Gastroesophageal sphincter (tissue), 4 donors: ENCODE results near the gene ZNF77. TPM values are rescaled to one million over a fixed set of nuclear protein-coding genes. Genes with fewer than 3 reads are reported as not detected.

Experiments
- ATAC-seq: fragments of 150-250 bp; one replicate; pipeline ENCODE4 v1.9.1; 2016; ENCODE audit warnings: mild to moderate bottlenecking, moderate library complexity
- H3K27ac ChIP-seq, 4 donors: fragments of 200-600 bp; sonication (generic) in 3 of 4; 1 replicate in 3 of 4; 2 replicates in 1 of 4; pipeline ENCODE4 v1.5.1; 2016 to 2019
- H3K27me3 ChIP-seq: fragments of 200-600 bp; sonication (generic); one replicate; pipeline ENCODE4 v1.5.1; 2019
- H3K36me3 ChIP-seq, 2 donors: fragments of 200-600 bp; sonication (generic); one replicate each; pipeline ENCODE4 v1.5.1; 2019; ENCODE audit warnings: control low read depth in 1 of 2
- H3K4me1 ChIP-seq, 3 donors: fragments of 200-600 bp; sonication (generic); 1 replicate in 2 of 3; 2 replicates in 1 of 3; pipeline ENCODE4 v1.5.1; 2016 to 2019; ENCODE audit warnings: control low read depth in 2 of 3
- H3K4me3 ChIP-seq, 2 donors: fragments of 200-600 bp; sonication (generic); one replicate each; pipeline ENCODE4 v1.5.1; 2019; ENCODE audit warnings: mild to moderate bottlenecking in 1 of 2, moderate library complexity in 1 of 2
- H3K9me3 ChIP-seq, 3 donors: fragments of 200-600 bp; sonication (generic); one replicate each; pipeline ENCODE4 v1.5.1; 2017 to 2019; ENCODE audit warnings: control low read depth in 2 of 3
- EP300 ChIP-seq: sonication (generic); formaldehyde crosslinking; IDR thresholded peaks from one replicate; pipeline ENCODE4 v1.6.1; 2017; ENCODE audit warnings: antibody characterized with exemption, mild to moderate bottlenecking
- POLR2A ChIP-seq, 2 donors: fragments of 450-650 bp; IDR thresholded peaks; one replicate each; pipeline ENCODE4 v1.6.1; 2017; ENCODE audit warnings: antibody characterized with exemption in 2 of 2, mild to moderate bottlenecking in 2 of 2, moderate library complexity in 1 of 2
- POLR2AphosphoS5 ChIP-seq: sonication (generic); formaldehyde crosslinking; IDR thresholded peaks from one replicate; pipeline ENCODE4 v1.6.1; 2017; ENCODE audit warnings: antibody characterized with exemption
- WGBS, 2 donors: methylation state at CpG; one replicate each; pipeline ENCODE4 v1.1.5; 2018; ENCODE audit warnings: low coverage in 1 of 2; 5-methylcytosine and 5-hydroxymethylcytosine counted together
- total RNA-seq, 4 donors: library from RNA; depleted of rRNA; stranded (reverse); fragments of >200 nt; gene quantifications; one replicate each; pipeline ENCODE4 v1.1.0, GENCODE V29; 2016
- TF ChIP-seq, protein P1 (sequence below), 4 experiments: fragments of 200-600 bp in 2 of 4; fragments of 450-650 bp in 2 of 4; sonication (generic) in 1 of 4; IDR thresholded peaks; one replicate each; pipeline ENCODE4 v1.5.1; 2017 to 2019; ENCODE audit warnings: antibody characterized with exemption in 4 of 4, mild to moderate bottlenecking in 2 of 4, moderate library complexity in 2 of 4

Gene ZNF77
- total RNA-seq, 4 donors from 2014 or later: 2.2 to 6.8 (median 3.4) TPM

- WGBS, 2 donors: 71 to 88% methylated on average over 5 to 9 of the region's 11 CpGs
- H3K4me3 ChIP-seq: no peak overlapping the region
- TF ChIP-seq, protein P1, sequence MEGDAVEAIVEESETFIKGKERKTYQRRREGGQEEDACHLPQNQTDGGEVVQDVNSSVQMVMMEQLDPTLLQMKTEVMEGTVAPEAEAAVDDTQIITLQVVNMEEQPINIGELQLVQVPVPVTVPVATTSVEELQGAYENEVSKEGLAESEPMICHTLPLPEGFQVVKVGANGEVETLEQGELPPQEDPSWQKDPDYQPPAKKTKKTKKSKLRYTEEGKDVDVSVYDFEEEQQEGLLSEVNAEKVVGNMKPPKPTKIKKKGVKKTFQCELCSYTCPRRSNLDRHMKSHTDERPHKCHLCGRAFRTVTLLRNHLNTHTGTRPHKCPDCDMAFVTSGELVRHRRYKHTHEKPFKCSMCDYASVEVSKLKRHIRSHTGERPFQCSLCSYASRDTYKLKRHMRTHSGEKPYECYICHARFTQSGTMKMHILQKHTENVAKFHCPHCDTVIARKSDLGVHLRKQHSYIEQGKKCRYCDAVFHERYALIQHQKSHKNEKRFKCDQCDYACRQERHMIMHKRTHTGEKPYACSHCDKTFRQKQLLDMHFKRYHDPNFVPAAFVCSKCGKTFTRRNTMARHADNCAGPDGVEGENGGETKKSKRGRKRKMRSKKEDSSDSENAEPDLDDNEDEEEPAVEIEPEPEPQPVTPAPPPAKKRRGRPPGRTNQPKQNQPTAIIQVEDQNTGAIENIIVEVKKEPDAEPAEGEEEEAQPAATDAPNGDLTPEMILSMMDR (IDR thresholded peaks at IDR 0.05): no peak
- TF ChIP-seq POLR2AphosphoS5: no peak
- TF ChIP-seq EP300: no peak
- no peak for TF ChIP-seq POLR2A (IDR thresholded peaks at IDR 0.05)
- no peaks in the 10 kb centered on the region for H3K27me3 ChIP-seq
- H3K27ac ChIP-seq: peak overlapping the region in 3 of 4 donors; percentile 57 to 76 (median 71)
- H3K36me3 ChIP-seq: no peaks in the 10 kb centered on the region
- H3K4me1 ChIP-seq: peaks cover 4 to 72% (median 42%) of the 10 kb centered on the region in 3 donors
- ATAC-seq: no peak
- H3K9me3 ChIP-seq: no peaks in the 10 kb centered on the region
Measured at GRCh38 chr19:2978166-2978767, 33.5 kb upstream of the ZNF77 start.

DNA sequence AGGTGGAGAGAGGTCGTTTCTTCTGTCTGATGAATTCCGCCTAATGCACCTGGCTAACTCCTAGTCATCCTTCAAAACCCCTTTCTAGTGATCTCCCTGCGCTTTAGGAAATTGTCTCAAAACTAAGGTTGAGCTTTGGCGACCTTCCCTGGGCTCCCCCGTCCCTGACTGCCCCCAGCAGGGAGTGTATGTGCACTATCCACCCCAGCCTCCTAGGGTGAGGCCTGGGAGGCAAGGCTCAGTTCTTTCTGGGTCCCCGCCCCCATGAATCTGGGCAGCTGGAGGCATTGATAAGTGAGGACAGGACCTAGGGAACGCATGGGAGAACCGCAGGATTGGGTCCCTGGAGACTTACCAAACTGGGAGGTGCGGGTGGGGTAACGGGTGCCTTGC is 33.0 kb upstream of the ZNF77 start:
- TF ChIP-seq EP300 (no peak), POLR2AphosphoS5 (no peak), POLR2A (IDR thresholded peaks at IDR 0.05) (no peak)
- TF ChIP-seq, protein P1 (IDR thresholded peaks at IDR 0.05): no peak
- no peaks in the 10 kb centered on the region for H3K27me3 ChIP-seq
- 67 to 80% methylated on average over 1 to 7 of the region's 10 CpGs for WGBS, 2 donors
- H3K4me3 ChIP-seq: peak overlapping the region in 1 of 2 donors; percentile 53
- no peak for ATAC-seq
- no peaks in the 10 kb centered on the region for H3K9me3 ChIP-seq
- peaks cover 4 to 72% (median 44%) of the 10 kb centered on the region in 3 donors for H3K4me1 ChIP-seq
- H3K36me3 ChIP-seq: no peaks in the 10 kb centered on the region
- H3K27ac ChIP-seq: peak overlapping the region in 3 of 4 donors; percentile 57 to 76 (median 71)

DNA sequence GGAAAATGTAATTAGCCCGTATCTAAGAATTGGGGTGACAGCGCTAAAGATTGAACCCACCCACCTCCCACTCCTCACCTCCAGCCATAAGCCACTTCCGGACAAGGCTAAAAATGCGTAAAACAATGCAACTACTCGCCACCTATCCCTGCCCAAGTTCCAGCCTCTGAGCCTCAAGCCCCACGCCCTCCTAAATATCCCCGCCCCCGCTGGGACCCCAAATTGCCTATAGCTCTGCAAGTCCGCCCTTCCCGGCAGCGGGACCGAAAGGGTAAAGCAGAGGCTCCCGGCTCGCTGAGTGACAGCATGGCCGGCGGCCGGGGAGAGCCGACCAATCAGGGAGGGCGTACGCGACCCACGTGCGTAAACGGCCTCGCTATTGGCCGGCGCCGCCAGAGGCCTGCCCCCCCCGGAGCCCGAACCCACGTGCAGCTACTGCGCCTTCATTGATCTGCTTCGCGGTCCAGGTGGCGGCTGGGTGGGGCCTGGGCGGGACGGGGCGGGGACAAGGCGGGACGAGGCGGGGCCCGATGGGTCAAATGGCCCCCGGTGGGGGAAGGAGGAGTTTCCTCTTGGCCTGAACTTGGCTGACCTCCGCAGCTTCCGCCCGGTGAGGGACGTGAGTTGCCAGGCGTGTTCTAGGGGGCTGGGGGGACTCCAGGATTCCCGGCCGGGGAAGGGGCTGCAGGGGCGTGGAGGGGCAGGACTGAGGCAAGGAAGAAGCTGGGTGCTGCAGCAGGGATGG is 32.4 kb upstream of the ZNF77 start, which contains the start of gene TLE6:
Gene TLE6 (plus strand): TSS at position 564 of the 745 bp plus-strand sequence. CDS start 670 bp downstream, outside the sequence.
- Histone ChIP-seq H3K27me3 (no peaks in the 10 kb centered on the region), H3K9me3 (no peaks in the 10 kb centered on the region), H3K4me1 (peaks cover 4 to 72% (median 45%) of the 10 kb centered on the region in 3 donors), H3K4me3 (peak within 1 kb of the TSS; percentile 33 to 53), H3K36me3 (no peaks in the 10 kb centered on the region), H3K27ac (peak within 1 kb of the TSS in 3 of 4 donors; percentile 57 to 76 (median 71))
- WGBS, 2 donors: 0 to 1% methylated on average over 5 to 9 of the region's 51 CpGs
- peak; percentile 92 for ATAC-seq
- TF ChIP-seq POLR2A (IDR thresholded peaks at IDR 0.05) (no peak), POLR2AphosphoS5 (peak; percentile 53)

GRCh38 chr19:2976609-2977000 is 31.8 kb upstream of the ZNF77 start:
- Histone ChIP-seq H3K9me3 (no peaks in the 10 kb centered on the region), H3K36me3 (no peaks in the 10 kb centered on the region), H3K4me3 (peak overlapping the region; percentile 33 to 53), H3K27me3 (no peaks in the 10 kb centered on the region), H3K27ac (peak overlapping the region in 3 of 4 donors; percentile 21 to 76 (median 57)), H3K4me1 (peaks cover 4 to 72% (median 48%) of the 10 kb centered on the region in 3 donors)
- ATAC-seq: no peak
- WGBS, 2 donors: 3 to 10% methylated on average over 9 to 11 of the region's 15 CpGs
- TF ChIP-seq POLR2A (IDR thresholded peaks at IDR 0.05) (no peak), EP300 (no peak), POLR2AphosphoS5 (no peak)
- TF ChIP-seq, protein P1 (IDR thresholded peaks at IDR 0.05): no peak

DNA sequence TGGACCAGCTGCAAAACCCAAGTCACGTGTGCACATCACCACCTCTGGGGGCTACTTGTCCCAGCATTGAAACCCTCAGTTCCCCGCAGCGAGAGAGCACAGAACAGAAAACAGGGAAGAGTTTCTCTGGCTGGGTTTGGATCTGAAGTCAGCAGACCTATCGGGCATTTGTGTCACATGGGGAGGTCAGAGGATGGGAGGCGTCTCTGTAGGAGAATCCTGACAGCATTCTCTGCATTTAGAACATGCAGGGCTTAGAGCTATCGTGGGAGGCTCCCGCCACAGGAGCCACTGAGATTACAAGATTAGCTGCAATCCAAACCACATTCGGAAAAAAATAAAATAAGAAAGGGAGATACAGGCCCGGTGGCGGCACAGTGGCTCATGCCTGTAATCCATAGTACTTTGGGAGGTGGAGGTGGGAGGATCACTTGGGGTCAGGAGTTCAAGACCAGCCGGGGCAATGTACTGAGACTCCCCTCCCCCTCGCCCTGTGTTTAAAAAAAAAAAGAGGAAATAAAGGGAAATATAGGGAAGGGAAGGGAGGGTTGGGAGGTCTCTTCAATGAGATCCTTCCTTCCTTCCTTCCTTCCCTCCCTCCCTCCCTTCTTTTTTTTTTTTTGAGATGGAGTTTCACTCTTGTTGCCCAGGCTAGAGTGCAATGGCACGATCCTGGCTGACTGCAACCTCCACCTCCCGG is 29.7 kb upstream of the ZNF77 start:
- H3K4me1 ChIP-seq: peaks cover 4 to 89% (median 60%) of the 10 kb centered on the region in 3 donors
- no peaks in the 10 kb centered on the region for H3K9me3 ChIP-seq
- TF ChIP-seq EP300 (no peak), POLR2A (IDR thresholded peaks at IDR 0.05) (no peak), POLR2AphosphoS5 (no peak)
- TF ChIP-seq, protein P1 (IDR thresholded peaks at IDR 0.05): no peak
- H3K36me3 ChIP-seq: no peaks in the 10 kb centered on the region
- ATAC-seq: no peak
- H3K27ac ChIP-seq: peak overlapping the region; percentile 82 to 88 (median 85)
- no peak overlapping the region for H3K4me3 ChIP-seq
- no peaks in the 10 kb centered on the region for H3K27me3 ChIP-seq
- 46 to 75% methylated on average over 4 to 9 of the region's 14 CpGs for WGBS, 2 donors
